Smooth muscle cell of the coronary artery (primary cell): ENCODE data around the gene ANKRD33B. TPM values are rescaled to one million over a fixed set of nuclear protein-coding genes. Genes with fewer than 3 reads are reported as not detected.

Source experiments
- total RNA-seq: library from RNA; depleted of rRNA; stranded (reverse); fragments of >200 nt; gene quantifications from 2 replicates; pipeline ENCODE4 v1.2.3, GENCODE V29; 2014; ENCODE audit warnings: low replicate concordance

Gene ANKRD33B
- total RNA-seq = 3.1 and 5.5 TPM in 2 replicates

DNA sequence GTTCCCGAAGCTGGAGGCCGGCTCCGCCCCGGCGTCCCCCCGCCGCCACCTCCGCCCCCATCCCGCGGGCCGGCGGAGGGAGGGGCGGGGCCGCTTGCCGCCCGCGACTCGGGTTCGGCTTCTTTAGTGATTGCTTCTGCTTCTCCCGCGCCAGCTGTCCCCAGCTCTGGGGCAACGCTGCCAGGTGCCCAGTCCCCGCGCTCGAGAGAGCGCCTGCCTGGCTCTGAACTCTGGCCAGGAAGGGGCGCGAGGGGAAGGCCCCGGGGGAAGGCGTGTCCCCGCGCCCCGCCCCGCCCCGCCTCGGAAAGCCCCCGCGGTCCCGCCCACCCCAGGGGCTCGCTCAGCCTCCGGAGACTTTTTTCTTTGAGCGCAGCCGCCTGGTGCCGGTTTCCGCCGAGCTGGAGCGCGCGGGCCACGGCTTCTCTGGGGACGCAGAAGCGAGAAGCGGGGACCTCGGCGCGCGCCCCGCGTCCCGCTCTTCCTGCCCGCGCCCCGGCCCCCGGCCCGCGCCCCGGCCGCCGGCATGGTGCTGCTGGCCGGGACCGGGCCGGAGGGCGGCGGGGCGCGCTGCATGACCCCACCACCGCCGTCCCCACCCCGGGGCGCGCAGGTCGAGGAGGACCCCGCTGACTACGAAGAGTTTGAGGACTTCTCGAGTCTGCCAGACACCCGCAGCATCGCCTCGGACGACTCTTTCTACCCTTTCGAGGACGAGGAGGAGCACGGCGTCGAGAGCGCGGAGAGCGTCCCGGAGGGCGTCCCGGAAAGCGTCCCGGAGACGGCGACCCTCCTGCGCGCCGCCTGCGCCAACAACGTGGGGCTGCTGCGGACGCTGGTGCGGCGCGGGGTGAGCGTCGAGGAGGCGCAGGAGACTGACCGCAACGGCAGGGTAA lies at the start of gene ANKRD33B:
Gene ANKRD33B, plus strand, starts transcription at position 126 of the 893 bp plus-strand sequence. Its CDS starts 398 bp downstream, at position 524.

Other genes with a start within 250 kb of the ANKRD33B start
- 42.5 and 105 TPM in 2 replicates for gene MARCHF6, start 210.4 kb upstream of the ANKRD33B start, total RNA-seq
- 0.15 TPM in 1 of 2 replicates, not detected in the other for gene ROPN1L, start 122.2 kb upstream of the ANKRD33B start, total RNA-seq
- 7.5 and 48.5 TPM in 2 replicates for gene DAP, start 197.2 kb downstream of the ANKRD33B start, total RNA-seq